DMS114 treated with DMSO at 0.1 percent for 48 hours (cell line): ENCODE results near the gene PTPRR.

Source experiments
- DNase-seq: peaks from one replicate; lab custom pipeline; 2025; ENCODE audit not compliant: unreplicated experiment; lab: John Stamatoyannopoulos, UW

PTPRR gene

GRCh38 chr12:70648831-70649230, 271.7 kb downstream of the PTPRR start:
- no peak for DNase-seq

- DNase-seq = no peak
Observed at GRCh38 chr12:70648191-70648590, 272.3 kb downstream of the PTPRR start.

GRCh38 chr12:70646850-70647249, 273.7 kb downstream of the PTPRR start:
- no peak for DNase-seq

GRCh38 chr12:70645494-70646317, 274.8 kb downstream of the PTPRR start:
- no peak for DNase-seq

- no peak for DNase-seq
Observed at GRCh38 chr12:70644861-70645260, 275.7 kb downstream of the PTPRR start.

- DNase-seq = no peak
Observed at GRCh38 chr12:70643939-70644338, 276.6 kb downstream of the PTPRR start.

- DNase-seq = no peak
Observed at GRCh38 chr12:70641691-70642090, 278.8 kb downstream of the PTPRR start.

GRCh38 chr12:70640901-70641300, 279.6 kb downstream of the PTPRR start:
- DNase-seq = no peak

- DNase-seq = no peak
Observed at GRCh38 chr12:70639535-70639934, 281.0 kb downstream of the PTPRR start.

GRCh38 chr12:70638639-70639360, 281.7 kb downstream of the PTPRR start:
- DNase-seq = no peak

- no peak for DNase-seq
Observed at GRCh38 chr12:70637303-70638085, 283.0 kb downstream of the PTPRR start, which contains the start of gene PTPRB. Gene PTPRB (minus strand): TSS chr12:70637429. CDS start chr12:70637395, 34 bp downstream.

GRCh38 chr12:70635755-70636154, 284.8 kb downstream of the PTPRR start:
- no peak for DNase-seq

- no peak for DNase-seq
Observed at GRCh38 chr12:70628701-70629480, 291.6 kb downstream of the PTPRR start.

GRCh38 chr12:70627677-70628076, 292.9 kb downstream of the PTPRR start:
- DNase-seq = no peak

GRCh38 chr12:70626180-70626579, 294.4 kb downstream of the PTPRR start:
- DNase-seq = no peak

GRCh38 chr12:70619471-70620152, 300.9 kb downstream of the PTPRR start:
- no peak for DNase-seq

GRCh38 chr12:70618371-70618770, 302.2 kb downstream of the PTPRR start:
- DNase-seq = no peak

- DNase-seq = no peak
Observed at GRCh38 chr12:70617450-70617849, 303.1 kb downstream of the PTPRR start.

GRCh38 chr12:70615174-70615866, 305.2 kb downstream of the PTPRR start:
- DNase-seq = no peak
